ENCODE results near the gene CFDP1. TPM values are rescaled to one million over a fixed set of nuclear protein-coding genes. Genes with fewer than 3 reads are reported as not detected.

CFDP1 gene
- total RNA-seq, 1 donor from 2014 or later: 65.6 TPM

DNA sequence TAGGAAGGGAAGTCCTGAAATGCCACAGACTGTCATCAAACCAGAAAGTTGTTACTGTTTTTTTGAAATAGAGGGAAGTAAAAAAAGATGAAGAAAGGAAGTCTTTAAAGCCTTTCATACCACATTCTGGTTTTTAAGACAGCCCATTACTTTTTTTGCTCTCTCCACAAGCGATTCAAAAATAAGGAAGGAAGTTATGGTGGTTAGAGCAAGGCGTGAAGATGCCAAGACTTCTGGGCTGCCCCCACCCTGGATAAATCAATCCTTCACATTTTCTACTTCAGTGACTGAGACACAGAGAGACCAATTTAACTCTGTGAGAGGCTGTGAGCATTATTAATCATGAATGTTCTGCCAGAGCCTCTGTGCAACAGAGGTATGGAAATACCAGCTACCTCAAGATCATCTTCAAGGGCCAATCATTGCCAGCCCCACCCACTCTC lies 99.6 kb downstream of the CFDP1 start:
- TF ChIP-seq, protein P1, sequence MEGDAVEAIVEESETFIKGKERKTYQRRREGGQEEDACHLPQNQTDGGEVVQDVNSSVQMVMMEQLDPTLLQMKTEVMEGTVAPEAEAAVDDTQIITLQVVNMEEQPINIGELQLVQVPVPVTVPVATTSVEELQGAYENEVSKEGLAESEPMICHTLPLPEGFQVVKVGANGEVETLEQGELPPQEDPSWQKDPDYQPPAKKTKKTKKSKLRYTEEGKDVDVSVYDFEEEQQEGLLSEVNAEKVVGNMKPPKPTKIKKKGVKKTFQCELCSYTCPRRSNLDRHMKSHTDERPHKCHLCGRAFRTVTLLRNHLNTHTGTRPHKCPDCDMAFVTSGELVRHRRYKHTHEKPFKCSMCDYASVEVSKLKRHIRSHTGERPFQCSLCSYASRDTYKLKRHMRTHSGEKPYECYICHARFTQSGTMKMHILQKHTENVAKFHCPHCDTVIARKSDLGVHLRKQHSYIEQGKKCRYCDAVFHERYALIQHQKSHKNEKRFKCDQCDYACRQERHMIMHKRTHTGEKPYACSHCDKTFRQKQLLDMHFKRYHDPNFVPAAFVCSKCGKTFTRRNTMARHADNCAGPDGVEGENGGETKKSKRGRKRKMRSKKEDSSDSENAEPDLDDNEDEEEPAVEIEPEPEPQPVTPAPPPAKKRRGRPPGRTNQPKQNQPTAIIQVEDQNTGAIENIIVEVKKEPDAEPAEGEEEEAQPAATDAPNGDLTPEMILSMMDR (IDR thresholded peaks at IDR 0.05): no peak
- Mint-ChIP-seq H3K27ac (ENCODE audit: unreplicated experiment) (no peak overlapping the region), H3K36me3 (ENCODE audit: unreplicated experiment) (peaks cover 3% of the 10 kb centered on the region), H3K27me3 (ENCODE audit: unreplicated experiment) (no peaks in the 10 kb centered on the region), H3K4me3 (ENCODE audit: unreplicated experiment) (no peak overlapping the region), H3K4me1 (ENCODE audit: unreplicated experiment) (peaks cover 3% of the 10 kb centered on the region), H3K9me3 (ENCODE audit: unreplicated experiment) (no peaks in the 10 kb centered on the region)
- DNase-seq (ENCODE audit: extremely low spot score, unreplicated experiment): no peak

DNA sequence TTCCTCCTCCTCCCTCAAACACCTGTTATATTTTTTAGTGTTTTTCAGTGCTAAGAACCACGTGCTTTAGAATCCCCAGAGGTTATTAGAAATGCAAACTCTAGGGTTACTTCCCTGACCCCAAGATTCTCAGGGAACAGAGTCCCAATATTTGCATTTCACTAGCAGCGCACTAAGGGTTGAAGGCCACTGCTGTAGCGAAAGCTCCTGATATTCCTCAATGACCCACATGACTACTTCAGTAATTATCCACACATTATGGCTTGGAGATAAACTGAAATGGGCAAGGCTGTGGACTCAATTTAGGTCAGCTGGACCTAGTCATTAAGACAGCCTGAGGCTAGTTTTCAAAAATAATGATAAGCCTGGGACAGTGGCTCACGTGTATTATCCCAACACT lies 103.4 kb downstream of the CFDP1 start:
- Mint-ChIP-seq H3K27me3 (ENCODE audit: unreplicated experiment) (no peaks in the 10 kb centered on the region), H3K4me3 (ENCODE audit: unreplicated experiment) (no peak overlapping the region), H3K4me1 (ENCODE audit: unreplicated experiment) (peaks cover 15% of the 10 kb centered on the region), H3K36me3 (ENCODE audit: unreplicated experiment) (peaks cover 3% of the 10 kb centered on the region), H3K9me3 (ENCODE audit: unreplicated experiment) (no peaks in the 10 kb centered on the region), H3K27ac (ENCODE audit: unreplicated experiment) (no peak overlapping the region)
- no peak for DNase-seq (ENCODE audit: extremely low spot score, unreplicated experiment)
- TF ChIP-seq, protein P1 (IDR thresholded peaks at IDR 0.05): no peak

GRCh38 chr16:75326333-75326732 lies 107.0 kb downstream of the CFDP1 start:
- peaks cover 3% of the 10 kb centered on the region for H3K36me3 Mint-ChIP-seq (ENCODE audit: unreplicated experiment)
- no peak overlapping the region for H3K4me3 Mint-ChIP-seq (ENCODE audit: unreplicated experiment)
- H3K27ac Mint-ChIP-seq (ENCODE audit: unreplicated experiment): no peak overlapping the region
- TF ChIP-seq, protein P1 (IDR thresholded peaks at IDR 0.05): no peak
- no peak for DNase-seq (ENCODE audit: extremely low spot score, unreplicated experiment)
- no peaks in the 10 kb centered on the region for H3K27me3 Mint-ChIP-seq (ENCODE audit: unreplicated experiment)
- H3K9me3 Mint-ChIP-seq (ENCODE audit: unreplicated experiment): no peaks in the 10 kb centered on the region
- H3K4me1 Mint-ChIP-seq (ENCODE audit: unreplicated experiment): peaks cover 42% of the 10 kb centered on the region

- Mint-ChIP-seq H3K36me3 (ENCODE audit: unreplicated experiment) (peaks cover 3% of the 10 kb centered on the region), H3K4me3 (ENCODE audit: unreplicated experiment) (no peak overlapping the region), H3K4me1 (ENCODE audit: unreplicated experiment) (peaks cover 65% of the 10 kb centered on the region), H3K27ac (ENCODE audit: unreplicated experiment) (peak overlapping the region; percentile 68), H3K27me3 (ENCODE audit: unreplicated experiment) (no peaks in the 10 kb centered on the region), H3K9me3 (ENCODE audit: unreplicated experiment) (no peaks in the 10 kb centered on the region)
- TF ChIP-seq, protein P1 (IDR thresholded peaks at IDR 0.05): no peak
- no peak for DNase-seq (ENCODE audit: extremely low spot score, unreplicated experiment)
Measured at GRCh38 chr16:75323933-75324332, 109.4 kb downstream of the CFDP1 start.

- TF ChIP-seq, protein P1 (IDR thresholded peaks at IDR 0.05): no peak
- no peak overlapping the region for H3K4me3 Mint-ChIP-seq (ENCODE audit: unreplicated experiment)
- no peaks in the 10 kb centered on the region for H3K27me3 Mint-ChIP-seq (ENCODE audit: unreplicated experiment)
- peak overlapping the region; percentile 68 for H3K27ac Mint-ChIP-seq (ENCODE audit: unreplicated experiment)
- H3K4me1 Mint-ChIP-seq (ENCODE audit: unreplicated experiment): peaks cover 69% of the 10 kb centered on the region
- DNase-seq (ENCODE audit: extremely low spot score, unreplicated experiment): no peak
- H3K36me3 Mint-ChIP-seq (ENCODE audit: unreplicated experiment): peaks cover 3% of the 10 kb centered on the region
- no peaks in the 10 kb centered on the region for H3K9me3 Mint-ChIP-seq (ENCODE audit: unreplicated experiment)
Measured at GRCh38 chr16:75323198-75323597, 110.1 kb downstream of the CFDP1 start.

All from osteocyte (in vitro differentiated cells).